Neural progenitor cell (in vitro differentiated cells): ENCODE data around the gene ROR2.

Source experiments
- CTCF ChIP-seq: fragments of 200-600 bp; sonication (generic); IDR thresholded peaks from 2 replicates; pipeline ENCODE4 v1.5.1; 2017; ENCODE audit warnings: antibody characterized with exemption, mild to moderate bottlenecking
- EZH2 ChIP-seq: fragments of 200-600 bp; sonication (generic); IDR thresholded peaks from 2 replicates; pipeline ENCODE4 v1.6.1; 2017; ENCODE audit warnings: antibody characterized with exemption, mild to moderate bottlenecking, moderate library complexity
- EZH2phosphoT487 ChIP-seq: fragments of 200-600 bp; sonication (generic); IDR thresholded peaks from 2 replicates; pipeline ENCODE4 v1.6.1; 2017; ENCODE audit warnings: antibody characterized with exemption

DNA sequence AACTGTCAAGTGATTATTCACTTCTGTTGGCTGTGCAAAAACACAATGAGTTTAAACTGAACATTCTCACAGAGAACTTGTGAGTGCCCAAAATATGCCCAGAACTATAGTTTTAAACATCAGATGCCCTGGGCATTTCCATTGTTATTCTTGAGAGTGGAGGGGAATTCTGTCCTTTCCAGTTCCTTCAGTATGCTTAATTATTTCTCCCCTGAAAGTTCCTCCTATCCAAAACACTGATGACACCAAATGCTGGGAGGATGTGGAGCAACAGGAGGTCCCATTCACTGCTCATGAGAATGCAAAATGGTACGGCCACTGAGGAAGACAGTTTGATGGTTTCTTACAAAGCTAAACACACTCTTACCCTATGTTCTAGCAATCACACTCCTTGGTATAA is 55.5 kb downstream of the ROR2 start:
- TF ChIP-seq CTCF (no peak), EZH2 (no peak), EZH2phosphoT487 (no peak)
